Globus pallidus (tissue), 1 donor: ENCODE data around the gene DOLPP1.
"Not testable (repeated sequence)": the region's sequence is repeated elsewhere in the genome, so short reads cannot be mapped to it uniquely, and the experiment has no call there.

Experiments
- DNase-seq: peaks from one replicate; pipeline ENCODE4 v3.0.0-alpha.2; 2015; ENCODE audit warnings: low spot score

DOLPP1 gene, protein sequence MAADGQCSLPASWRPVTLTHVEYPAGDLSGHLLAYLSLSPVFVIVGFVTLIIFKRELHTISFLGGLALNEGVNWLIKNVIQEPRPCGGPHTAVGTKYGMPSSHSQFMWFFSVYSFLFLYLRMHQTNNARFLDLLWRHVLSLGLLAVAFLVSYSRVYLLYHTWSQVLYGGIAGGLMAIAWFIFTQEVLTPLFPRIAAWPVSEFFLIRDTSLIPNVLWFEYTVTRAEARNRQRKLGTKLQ

GRCh38 chr9:129080601-129081387 lies at the start of gene DOLPP1:
DOLPP1 (plus strand) TSS chr9:129081111; CDS start chr9:129081132, 21 bp downstream.
- peak; percentile 99 for DNase-seq

GRCh38 chr9:129031514-129031913 lies 49.4 kb upstream of the DOLPP1 start:
- no peak for DNase-seq

DNA sequence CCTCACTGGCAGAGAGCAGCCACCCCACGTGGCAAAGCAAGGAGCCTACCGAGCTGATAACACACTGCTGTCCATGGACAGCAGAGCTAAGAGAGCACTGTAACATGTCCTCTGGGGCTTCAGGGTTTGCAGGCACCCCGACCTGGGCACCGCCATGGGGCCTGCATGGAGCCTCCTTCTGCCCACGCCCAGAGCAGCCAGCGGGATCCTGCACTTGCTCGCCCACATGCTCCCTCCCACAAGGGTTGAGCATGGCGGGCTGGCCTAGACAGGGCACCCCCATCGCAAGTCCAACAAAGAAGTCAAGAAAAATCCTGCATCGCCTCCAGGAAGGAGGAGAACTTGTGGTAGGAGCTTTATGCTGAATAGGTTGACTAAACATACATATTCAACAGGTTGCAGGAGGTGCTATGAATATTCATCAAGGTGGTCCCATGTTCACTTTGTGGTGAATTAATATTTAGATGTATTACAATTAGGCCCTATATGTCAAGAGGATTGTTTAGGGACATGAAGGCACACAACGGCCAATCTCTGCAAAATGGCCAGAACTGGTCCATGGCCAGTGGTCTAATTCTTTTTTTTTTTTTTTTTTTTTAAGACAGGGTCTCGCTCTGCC lies 48.3 kb upstream of the DOLPP1 start:
- DNase-seq: no peak

GRCh38 chr9:129033216-129033615 lies 47.7 kb upstream of the DOLPP1 start:
- DNase-seq: no peak

- DNase-seq: not testable (repeated sequence)
Observed at GRCh38 chr9:129035838-129036237, 45.1 kb upstream of the DOLPP1 start.

GRCh38 chr9:129036241-129036922 lies 44.5 kb upstream of the DOLPP1 start, which contains the start of gene MIGA2:
MIGA2 (plus strand) TSS chr9:129036626; CDS start chr9:129040595, 3,969 bp downstream.
- peak; percentile 99 for DNase-seq

- DNase-seq: no peak
Observed at GRCh38 chr9:129036923-129037766, 43.8 kb upstream of the DOLPP1 start.

DNA sequence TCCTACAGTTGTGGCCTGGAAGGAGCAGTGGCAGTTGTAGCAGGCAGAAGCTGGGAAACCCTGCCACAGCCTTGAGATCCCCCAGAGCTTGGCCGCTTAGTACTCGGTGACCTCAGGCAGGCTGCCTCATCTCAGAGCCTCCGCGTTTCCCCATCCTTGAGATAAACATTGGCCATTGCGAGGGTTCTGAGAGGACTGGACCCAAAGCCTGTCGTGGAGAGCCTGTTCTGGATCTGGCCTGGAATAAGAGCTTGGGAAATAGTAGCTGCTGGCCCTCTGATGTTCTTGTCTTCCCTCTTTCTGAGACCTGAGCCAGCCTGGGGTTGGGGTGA lies 43.2 kb upstream of the DOLPP1 start:
- no peak for DNase-seq

DNA sequence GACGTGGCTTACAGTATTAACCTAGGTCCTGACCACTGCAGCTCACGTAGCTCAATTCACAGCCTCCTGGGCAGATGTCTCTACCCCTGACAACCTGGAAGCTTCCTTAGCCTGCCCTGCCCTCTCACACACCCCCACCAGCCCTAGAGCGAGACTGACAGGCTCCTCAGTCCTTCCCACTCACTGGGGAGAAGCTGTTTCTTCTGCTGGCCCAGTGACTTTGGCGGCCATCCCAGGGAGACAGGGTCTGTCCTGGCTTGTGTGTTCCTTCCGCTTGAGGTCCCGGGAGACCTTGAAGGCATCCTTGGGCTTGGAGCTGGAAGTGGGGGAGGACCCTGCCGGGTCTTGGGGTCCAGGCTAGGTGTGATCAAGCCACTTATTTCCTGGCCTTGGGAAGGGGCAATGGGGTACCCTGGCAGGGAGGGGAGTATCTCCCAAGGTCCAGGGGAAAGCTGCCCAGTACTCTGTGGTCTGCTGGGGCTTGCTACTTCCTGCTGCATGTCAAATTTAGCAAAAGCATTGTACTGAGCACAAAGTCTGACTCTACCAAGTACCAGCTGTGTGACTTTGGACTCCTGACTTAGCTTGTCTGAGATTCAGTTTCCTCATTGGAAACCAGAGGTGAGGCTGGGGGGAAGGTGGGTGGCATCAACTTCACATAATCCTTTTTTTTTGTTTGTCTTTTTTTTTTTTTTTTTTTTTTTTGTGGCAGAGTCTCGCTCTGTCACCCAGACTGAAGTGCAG lies 42.6 kb upstream of the DOLPP1 start:
- DNase-seq: no peak

DNA sequence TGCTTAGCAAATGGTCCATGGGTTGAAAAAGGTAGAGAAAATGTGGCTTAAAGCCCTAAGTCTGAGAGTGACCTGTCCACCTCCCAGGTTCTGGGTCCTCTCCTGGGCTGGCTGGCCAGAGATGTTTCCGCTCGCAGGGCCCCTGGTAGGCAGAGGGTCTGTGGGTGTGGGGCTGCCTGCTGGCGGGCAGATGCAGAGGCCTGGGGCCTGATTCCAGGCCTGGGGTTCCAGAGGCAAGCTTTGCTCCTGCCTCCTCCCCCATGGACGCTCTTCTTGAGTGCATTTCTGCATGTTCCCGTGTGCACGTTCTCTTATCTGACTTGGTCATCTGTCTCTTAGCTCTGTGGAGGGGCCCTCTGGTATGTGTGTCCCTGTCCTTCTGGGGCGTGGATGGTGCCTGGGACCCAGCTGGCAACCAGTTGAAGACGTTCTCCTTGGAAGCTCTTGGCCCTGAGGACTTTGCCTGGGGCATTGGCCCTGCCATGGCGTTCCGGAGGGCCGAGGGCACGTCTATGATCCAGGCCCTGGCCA lies 40.7 kb upstream of the DOLPP1 start:
- no peak for DNase-seq

DNA sequence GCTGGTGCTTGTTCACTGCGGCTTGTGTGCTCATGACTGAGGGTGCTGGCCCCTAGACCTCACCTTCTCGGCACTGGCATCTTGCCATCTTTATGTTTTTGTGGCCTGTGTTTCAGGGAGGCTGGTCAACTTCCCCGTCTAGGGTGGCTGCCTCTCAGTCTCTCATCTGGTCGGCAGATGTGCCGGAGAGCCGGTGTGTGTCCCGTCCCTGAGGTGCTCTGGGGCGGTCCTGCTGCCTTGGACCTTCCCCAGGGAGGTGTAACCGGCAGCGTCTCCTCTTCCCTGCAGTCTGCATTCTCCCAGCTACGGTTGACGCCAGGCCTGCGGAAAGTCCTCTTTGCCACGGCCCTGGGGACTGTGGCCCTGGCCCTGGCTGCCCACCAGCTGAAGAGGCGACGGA lies 38.9 kb upstream of the DOLPP1 start:
- DNase-seq: no peak

- DNase-seq: no peak
Observed at GRCh38 chr9:129052592-129052991, 28.3 kb upstream of the DOLPP1 start.

- no peak for DNase-seq
Observed at GRCh38 chr9:129053020-129053419, 27.9 kb upstream of the DOLPP1 start.

- no peak for DNase-seq
Observed at GRCh38 chr9:129054163-129054851, 26.6 kb upstream of the DOLPP1 start.

DNA sequence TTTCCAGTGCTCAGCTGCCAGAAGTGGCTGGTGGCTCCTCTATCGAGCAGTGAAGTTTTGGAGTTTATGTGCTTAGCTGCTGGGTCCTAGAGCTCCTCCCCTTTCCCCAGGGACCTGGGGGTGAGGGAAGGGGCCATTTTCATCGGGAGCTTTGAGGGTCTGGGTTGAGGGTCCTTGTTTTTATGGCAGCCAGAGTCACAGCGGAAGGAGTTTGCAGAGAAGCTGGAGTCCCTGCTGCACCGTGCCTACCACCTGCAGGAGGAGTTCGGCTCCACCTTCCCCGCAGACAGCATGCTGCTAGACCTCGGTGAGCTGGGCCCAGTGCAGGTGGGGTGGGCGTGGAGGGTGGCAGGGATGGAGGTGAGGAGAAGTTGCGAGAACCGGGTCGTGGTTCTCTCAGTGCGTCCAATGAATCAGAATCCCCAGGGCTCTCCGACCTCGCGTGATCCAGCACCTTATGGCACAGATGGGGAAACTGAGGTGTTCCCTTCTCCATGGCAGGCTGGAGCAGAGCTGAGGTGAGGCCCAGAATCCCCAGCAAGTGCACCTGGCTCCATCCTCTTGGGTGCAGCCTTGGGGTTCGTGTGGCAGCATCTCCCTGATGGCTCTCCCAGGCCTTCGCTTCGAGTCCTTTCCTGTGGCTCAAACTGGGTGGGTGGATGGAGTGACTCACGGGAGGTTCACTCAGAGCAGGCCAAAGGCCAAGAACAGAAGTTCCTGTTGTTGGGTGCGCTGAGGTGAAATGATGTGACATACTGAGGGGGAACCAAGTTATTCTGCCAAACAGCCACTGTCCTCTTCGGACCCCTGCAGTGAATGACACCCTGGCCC lies 21.7 kb upstream of the DOLPP1 start:
- no peak for DNase-seq

DNA sequence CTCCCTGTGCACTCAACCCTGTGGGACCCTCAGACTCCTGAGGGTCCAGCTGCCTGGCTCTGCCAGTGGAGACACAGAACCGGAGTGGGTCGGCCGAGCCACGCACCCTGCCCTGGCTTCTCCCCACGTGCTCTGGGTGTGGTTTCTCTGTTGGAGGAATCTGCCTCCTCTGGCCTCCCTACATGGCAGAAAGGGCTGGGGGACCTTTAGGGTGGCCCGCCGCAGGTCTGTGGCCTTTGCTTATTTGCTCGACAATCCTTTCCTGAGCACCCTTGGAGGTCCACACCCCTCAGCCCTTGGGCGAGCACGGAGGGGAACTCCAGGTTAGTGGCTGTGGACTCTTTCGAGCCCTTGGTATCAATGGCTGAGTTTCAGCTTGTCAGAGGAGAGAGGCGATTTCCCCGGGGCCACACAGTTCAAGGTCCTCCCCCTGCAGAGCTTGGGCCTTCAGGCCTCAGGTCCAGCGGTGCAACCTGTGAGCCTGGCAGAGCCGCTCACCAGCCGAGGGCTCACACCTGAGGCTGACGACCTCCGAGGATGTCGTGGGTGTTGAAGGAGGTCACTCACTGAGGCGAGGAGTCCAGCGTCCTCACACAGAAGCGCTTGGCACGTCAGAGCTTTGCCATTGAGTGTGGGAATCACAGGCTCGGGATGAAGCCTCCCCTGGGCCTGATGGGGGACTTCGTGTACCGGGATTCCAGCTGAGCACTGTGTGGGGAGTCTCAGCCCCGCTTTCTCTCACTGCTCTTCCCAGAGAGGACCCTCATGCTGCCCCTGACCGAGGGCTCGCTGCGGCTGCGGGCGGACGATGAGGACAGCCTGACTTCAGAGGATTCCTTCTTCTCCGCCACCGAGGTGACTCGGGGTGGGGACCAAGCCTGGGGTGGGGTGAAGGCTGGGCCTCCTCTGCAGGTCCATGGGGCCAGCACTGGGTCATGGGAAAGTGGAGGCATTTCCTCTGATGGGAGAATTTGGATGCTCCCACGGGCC lies 20.8 kb upstream of the DOLPP1 start:
- no peak for DNase-seq

- no peak for DNase-seq
Observed at GRCh38 chr9:129060991-129061390, 19.9 kb upstream of the DOLPP1 start.

GRCh38 chr9:129063061-129063460 lies 17.9 kb upstream of the DOLPP1 start:
- DNase-seq: no peak
